HG03103 (cell line): Measurements from ENCODE around the gene MLST8.

Source experiments
- ATAC-seq: cut with Tn5 transposase; IDR thresholded peaks from one replicate; pipeline ENCODE4 v1.9.1; 2021; ENCODE audit warnings: low read depth; ENCODE audit not compliant: unreplicated experiment

Gene MLST8

GRCh38 chr16:2206420-2206779 lies 1.1 kb downstream of the MLST8 start:
- no peak for ATAC-seq

DNA sequence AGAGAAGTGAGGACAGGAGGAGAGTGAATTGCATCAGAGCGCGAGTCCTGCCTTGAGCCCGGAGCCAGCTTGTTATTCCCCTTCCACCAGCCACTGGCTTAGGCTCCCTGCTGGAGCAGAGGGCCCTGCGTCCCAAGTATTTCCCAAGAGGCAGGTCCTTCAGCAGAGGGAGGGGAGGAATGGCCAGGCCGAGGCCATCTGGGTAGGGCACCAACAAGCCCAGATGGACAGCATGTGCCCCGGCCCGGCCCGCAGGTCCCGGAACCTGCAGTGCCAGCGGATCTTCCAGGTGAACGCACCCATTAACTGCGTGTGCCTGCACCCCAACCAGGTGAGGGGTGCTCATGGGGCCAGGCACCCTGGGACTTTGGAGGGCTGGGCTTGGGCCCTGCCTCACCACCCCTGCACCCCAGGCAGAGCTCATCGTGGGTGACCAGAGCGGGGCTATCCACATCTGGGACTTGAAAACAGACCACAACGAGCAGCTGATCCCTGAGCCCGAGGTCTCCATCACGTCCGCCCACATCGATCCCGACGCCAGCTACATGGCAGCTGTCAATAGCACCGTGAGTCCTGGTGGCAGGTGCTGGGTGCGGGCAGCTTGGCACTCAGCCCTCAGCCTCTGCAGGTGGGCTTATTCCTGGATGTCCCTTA lies 1.7 kb downstream of the MLST8 start:
- no peak for ATAC-seq

GRCh38 chr16:2207872-2208271 lies 2.6 kb downstream of the MLST8 start:
- no peak for ATAC-seq

- ATAC-seq: no peak
Measured at GRCh38 chr16:2208308-2208707, 3.1 kb downstream of the MLST8 start.

DNA sequence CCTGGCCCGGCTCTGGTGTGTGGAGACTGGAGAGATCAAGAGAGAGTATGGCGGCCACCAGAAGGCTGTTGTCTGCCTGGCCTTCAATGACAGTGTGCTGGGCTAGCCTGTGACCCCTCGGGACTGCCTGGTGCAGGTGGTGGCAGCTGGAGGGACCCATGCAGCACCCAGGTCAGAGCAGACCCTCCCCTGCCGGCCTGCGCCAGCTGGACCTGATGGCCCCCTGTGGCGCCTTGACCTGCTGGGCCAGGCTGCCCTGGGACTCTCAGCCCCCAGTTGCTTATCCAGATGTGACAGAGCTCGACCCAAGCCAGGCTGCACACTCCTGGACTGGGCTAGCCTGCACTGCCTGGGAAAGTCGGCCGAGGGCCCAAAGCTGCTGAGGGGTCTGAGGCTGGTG lies 3.5 kb downstream of the MLST8 start:
- no peak for ATAC-seq

DNA sequence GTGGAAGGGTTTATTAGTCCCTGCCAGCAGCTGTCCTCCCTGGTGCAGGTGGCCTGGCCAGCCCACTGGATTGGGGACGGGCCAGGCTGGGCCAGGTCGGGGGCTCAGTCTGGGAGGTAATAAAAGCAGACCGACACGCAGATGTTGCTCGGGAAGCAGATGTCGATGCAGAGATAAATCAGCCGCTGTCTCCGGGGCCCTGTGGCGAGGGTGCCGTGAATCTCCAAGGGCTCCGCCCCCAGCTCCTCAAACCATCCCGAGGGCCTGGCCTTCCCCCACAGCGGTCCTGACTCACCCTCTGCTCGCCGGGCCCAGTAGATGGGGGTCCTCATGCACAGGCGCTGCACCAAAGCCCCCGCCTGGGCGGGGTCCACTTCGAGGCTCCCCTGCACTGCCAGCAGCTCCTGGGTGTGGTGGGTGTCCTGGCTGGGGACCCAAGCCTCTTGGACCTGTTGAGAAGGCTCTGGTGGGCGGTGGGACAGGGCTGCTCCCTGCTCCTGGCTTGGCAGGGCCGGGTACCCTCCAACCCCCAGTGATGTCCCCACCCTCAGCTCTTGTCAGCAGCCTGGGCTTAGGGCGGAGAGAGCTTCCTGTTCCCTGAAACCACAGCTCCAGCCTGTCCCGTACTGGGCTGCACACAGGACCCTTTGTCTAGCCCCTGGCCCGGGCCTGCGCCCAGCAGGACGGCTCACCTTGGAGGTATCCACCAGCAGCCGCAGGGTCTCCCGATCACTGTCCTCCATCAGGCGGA lies 4.2 kb downstream of the MLST8 start:
- no peak for ATAC-seq

DNA sequence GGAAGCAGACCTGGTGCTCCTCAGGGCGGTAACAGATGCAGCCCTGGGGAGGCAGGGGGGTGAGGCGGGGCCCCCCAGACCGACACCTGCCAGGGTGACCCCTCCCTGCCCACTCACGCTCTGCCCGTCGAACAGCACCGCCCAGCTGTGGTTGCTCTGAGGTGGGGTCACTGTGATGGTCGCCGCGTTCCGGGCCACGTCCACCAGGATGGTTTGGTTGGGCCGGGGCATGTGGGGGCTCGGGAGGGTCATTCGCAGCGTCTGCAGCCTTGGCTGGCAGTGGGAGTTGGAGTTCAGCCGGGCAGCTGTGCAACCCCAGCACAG lies 4.7 kb downstream of the MLST8 start:
- no peak for ATAC-seq

DNA sequence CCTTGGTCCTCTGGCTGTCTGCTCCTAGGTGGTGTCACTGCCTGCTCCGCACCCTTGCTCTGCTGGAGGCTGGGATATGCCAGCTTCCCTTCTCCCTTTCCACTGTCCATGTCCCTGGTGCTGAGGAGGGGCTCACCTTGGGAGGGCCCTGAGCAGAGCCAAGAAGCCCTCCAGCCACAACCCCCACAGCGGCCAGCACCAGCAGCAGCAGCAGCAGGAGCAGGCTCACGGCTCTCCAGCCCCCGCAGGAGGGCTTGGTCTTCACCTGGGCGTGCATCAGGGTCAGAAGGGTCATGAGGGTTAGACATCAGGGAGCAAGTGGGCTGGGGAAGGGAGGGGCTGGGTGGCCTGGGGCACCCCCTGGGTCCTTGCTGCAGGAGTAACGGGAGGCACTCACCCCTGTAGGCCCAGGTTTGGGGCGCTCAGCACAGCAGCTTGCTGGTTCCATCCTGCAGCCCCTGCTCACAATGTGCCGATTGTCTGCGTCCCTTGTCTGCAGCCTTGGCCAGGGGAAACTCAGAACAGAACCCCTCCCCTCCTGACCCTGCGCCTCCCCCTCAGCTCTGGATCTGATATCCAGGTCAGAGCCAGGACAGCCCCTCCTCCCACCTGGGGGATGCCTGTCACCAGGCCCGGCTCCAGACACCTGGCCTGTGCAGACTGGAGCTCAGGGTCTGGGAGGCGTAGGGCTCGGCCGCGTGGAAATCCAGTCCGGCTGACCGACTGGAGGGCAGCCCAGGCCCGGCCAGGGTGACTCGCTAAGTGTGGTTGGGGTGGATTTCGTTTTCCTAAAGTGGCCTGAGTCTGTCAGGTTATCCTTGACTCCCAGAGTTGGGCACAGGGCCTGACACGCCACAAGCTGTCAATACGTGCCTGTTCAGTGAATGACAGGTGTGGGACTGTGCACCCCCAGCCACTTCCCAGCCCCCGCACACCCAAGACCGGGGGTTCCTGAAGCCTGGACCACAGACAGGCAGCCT lies 5.4 kb downstream of the MLST8 start, which contains the start of gene BRICD5:
Gene BRICD5 (minus strand): TSS at position 478 of the 980 bp plus-strand sequence. CDS start 30 bp downstream, at position 448.
- no peak for ATAC-seq

GRCh38 chr16:2211923-2212347 lies 6.7 kb downstream of the MLST8 start:
- no peak for ATAC-seq

- no peak for ATAC-seq
Measured at GRCh38 chr16:2212362-2213324, 7.4 kb downstream of the MLST8 start.

DNA sequence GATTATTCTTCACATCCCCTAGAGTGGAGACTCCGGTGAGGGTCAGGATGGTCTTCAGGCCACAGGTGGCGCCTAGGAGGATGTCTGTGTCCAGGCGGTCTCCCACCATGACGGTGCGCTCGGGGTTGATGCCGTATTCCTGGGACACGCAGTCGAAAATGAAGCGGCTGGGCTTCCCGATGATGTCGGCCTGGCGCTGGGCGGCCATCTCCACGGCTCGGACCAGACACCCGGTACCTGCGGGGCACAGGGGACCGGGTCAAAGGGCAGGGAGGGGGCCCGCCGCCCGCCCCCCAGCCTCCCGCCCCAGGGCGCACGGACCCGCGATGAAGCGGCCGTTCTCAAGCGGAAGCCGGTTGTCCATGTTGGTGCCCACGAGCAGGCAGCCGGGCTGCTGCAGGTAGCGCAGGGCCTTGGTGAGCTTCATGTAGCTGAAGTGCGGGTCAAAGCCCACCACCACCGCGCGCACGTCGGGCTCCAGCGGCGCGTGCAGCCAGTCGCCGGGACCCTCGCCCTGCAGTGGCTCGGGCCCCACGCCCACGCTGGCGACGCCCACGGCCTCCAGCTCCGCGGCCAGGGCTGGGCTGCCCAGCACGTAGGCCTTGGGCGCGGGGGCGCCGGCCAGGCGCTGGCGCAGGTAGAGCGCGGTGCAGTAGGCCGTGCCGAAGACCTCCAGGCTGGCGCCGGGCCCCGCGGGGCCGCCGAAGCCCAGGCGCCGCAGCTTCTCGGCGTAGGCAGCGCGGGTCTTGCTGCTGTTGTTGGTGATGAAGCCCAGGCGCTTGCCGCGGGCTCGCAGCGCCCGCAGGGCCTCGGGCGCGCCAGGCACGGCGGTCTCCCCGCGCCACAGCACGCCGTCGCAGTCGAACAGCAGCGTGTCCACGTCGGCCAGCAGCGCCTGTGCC lies 8.8 kb downstream of the MLST8 start:
- ATAC-seq: peak; percentile 8

DNA sequence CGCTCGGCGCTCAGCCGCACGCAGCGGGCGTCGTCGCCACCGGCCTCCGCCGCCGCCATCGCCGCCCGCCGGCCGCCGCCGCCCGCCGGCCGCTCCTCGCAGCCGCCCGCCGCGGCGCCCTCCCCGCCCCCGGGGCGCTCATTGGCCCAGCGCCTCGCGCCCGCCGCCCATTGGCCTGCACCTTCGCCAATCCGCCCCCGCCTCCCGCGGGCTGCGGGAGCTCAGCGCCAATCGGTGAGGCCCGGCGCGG lies 9.4 kb downstream of the MLST8 start, which contains the start of gene PGP:
Gene PGP (minus strand): TSS at position 122 of the 250 bp plus-strand sequence. CDS start 63 bp downstream, at position 59.
- peak; percentile 81 for ATAC-seq

GRCh38 chr16:2216330-2216729 lies 11.1 kb downstream of the MLST8 start:
- no peak for ATAC-seq

DNA sequence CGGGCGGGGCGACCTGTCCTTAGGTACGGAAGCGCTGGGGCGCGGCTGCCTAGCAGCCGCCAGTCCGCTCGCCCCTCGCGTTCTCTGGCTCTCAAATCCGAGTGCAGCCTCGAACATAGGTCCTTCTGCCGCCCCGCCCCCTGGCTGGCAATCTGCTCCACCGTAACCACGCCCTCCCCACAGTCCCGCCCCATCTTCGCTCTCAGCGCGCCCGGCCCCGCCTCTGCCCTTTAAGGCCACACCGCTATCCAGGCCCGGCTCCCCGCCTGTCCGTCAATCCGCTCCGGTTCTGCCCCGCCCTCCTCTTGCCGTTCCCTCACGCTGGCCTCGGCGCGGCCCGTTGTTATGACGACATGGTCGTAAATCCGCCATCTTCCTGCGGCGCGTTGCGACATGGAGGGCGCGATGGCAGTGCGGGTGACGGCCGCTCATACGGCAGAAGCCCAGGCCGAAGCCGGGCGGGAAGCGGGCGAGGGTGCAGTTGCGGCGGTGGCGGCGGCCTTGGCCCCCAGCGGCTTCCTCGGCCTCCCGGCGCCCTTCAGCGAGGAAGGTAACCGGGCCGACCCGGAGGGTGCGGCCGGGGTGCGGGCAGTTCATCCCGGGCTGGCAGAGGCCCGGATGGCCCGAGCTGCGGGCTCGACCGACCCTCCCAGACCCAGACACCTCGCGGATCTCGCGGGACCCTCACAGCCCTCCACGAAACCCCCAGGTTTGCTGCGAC lies 18.1 kb downstream of the MLST8 start, which contains the start of gene E4F1:
Gene E4F1 (plus strand): TSS at position 371 of the 721 bp plus-strand sequence. CDS start 23 bp downstream, at position 394.
- ATAC-seq: peak; percentile 90

DNA sequence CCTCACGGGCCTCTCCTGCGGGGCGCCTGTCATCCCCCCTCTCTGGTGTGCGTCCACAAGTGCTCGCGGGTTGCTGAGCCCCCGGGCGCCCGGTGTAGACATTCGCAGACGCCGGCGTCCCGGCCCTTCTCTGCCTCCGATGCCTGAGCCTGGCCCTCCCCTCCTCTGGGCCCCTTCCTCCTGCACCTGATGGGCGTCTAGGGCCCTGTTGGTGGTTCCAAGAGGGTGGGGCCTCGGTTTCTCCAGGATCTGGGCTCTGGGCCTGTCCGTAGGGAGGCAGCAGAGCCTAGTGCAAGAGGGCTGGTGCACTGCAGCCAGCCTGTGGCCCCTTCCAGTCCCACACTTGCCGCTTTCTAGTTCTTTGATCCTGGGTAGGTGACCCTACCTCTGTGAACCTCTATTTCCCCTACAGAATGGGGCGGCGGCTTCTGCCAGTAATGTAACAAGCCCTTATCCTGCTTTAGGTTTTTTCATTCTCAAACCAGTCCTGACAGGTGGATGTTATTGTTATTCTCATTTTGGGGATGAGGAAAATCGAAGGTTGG lies 18.8 kb downstream of the MLST8 start:
- ATAC-seq: peak; percentile 16

- no peak for ATAC-seq
Measured at GRCh38 chr16:2226245-2226793, 21.1 kb downstream of the MLST8 start.

GRCh38 chr16:2226918-2227317 lies 21.7 kb downstream of the MLST8 start:
- ATAC-seq: no peak
